ENCODE data around the gene GART.

Gene GART

GRCh38 chr21:33569991-33570390 lies 28.1 kb upstream of the GART start:
- Histone ChIP-seq H3K27me3 (ENCODE audit: insufficient read depth, poor library complexity, severe bottlenecking) (no peaks in the 10 kb centered on the region), H3K27ac (ENCODE audit: poor library complexity, severe bottlenecking) (no peak overlapping the region), H3K4me1 (ENCODE audit: insufficient read depth, poor library complexity, severe bottlenecking) (no peaks in the 10 kb centered on the region), H3K36me3 (ENCODE audit: low read depth) (peaks cover 99% of the 10 kb centered on the region), H3K9me3 (ENCODE audit: severe bottlenecking) (no peaks in the 10 kb centered on the region), H3K4me3 (ENCODE audit: severe bottlenecking) (no peak overlapping the region)
- TF ChIP-seq CTCF (IDR thresholded peaks at IDR 0.05; ENCODE audit: poor library complexity, severe bottlenecking): no peak
- no peak for ATAC-seq (ENCODE audit: low read depth)
- DNase-seq (ENCODE audit: low spot score): no peak

- ATAC-seq (ENCODE audit: low read depth) (no peak), DNase-seq (ENCODE audit: low spot score) (no peak)
- H3K27ac ChIP-seq (ENCODE audit: poor library complexity, severe bottlenecking): no peak overlapping the region
- H3K27me3 ChIP-seq (ENCODE audit: insufficient read depth, poor library complexity, severe bottlenecking): no peaks in the 10 kb centered on the region
- H3K36me3 ChIP-seq (ENCODE audit: low read depth): peaks cover 97% of the 10 kb centered on the region
- H3K4me3 ChIP-seq (ENCODE audit: severe bottlenecking): no peak overlapping the region
- H3K4me1 ChIP-seq (ENCODE audit: insufficient read depth, poor library complexity, severe bottlenecking): no peaks in the 10 kb centered on the region
- peaks cover 2% of the 10 kb centered on the region for H3K9me3 ChIP-seq (ENCODE audit: severe bottlenecking)
- TF ChIP-seq CTCF (IDR thresholded peaks at IDR 0.05; ENCODE audit: poor library complexity, severe bottlenecking): no peak
Observed at GRCh38 chr21:33568448-33568847, 26.5 kb upstream of the GART start.

- no peaks in the 10 kb centered on the region for H3K27me3 ChIP-seq (ENCODE audit: insufficient read depth, poor library complexity, severe bottlenecking)
- peaks cover 97% of the 10 kb centered on the region for H3K36me3 ChIP-seq (ENCODE audit: low read depth)
- DNase-seq (ENCODE audit: low spot score) (no peak), ATAC-seq (ENCODE audit: low read depth) (no peak)
- TF ChIP-seq CTCF (IDR thresholded peaks at IDR 0.05; ENCODE audit: poor library complexity, severe bottlenecking): no peak
- no peak overlapping the region for H3K4me3 ChIP-seq (ENCODE audit: severe bottlenecking)
- H3K4me1 ChIP-seq (ENCODE audit: insufficient read depth, poor library complexity, severe bottlenecking): no peaks in the 10 kb centered on the region
- H3K27ac ChIP-seq (ENCODE audit: poor library complexity, severe bottlenecking): no peak overlapping the region
- peaks cover 3% of the 10 kb centered on the region for H3K9me3 ChIP-seq (ENCODE audit: severe bottlenecking)
Observed at GRCh38 chr21:33567914-33568313, 26.0 kb upstream of the GART start.

GRCh38 chr21:33566514-33566913 lies 24.6 kb upstream of the GART start:
- Histone ChIP-seq H3K27me3 (ENCODE audit: insufficient read depth, poor library complexity, severe bottlenecking) (no peaks in the 10 kb centered on the region), H3K9me3 (ENCODE audit: severe bottlenecking) (peaks cover 5% of the 10 kb centered on the region), H3K4me1 (ENCODE audit: insufficient read depth, poor library complexity, severe bottlenecking) (no peaks in the 10 kb centered on the region), H3K4me3 (ENCODE audit: severe bottlenecking) (no peak overlapping the region), H3K36me3 (ENCODE audit: low read depth) (peaks cover 99% of the 10 kb centered on the region), H3K27ac (ENCODE audit: poor library complexity, severe bottlenecking) (no peak overlapping the region)
- no peak for DNase-seq (ENCODE audit: low spot score)
- no peak for TF ChIP-seq CTCF (IDR thresholded peaks at IDR 0.05; ENCODE audit: poor library complexity, severe bottlenecking)
- no peak for ATAC-seq (ENCODE audit: low read depth)

GRCh38 chr21:33562389-33562788 lies 20.5 kb upstream of the GART start:
- H3K4me1 ChIP-seq (ENCODE audit: insufficient read depth, poor library complexity, severe bottlenecking): no peaks in the 10 kb centered on the region
- no peaks in the 10 kb centered on the region for H3K27me3 ChIP-seq (ENCODE audit: insufficient read depth, poor library complexity, severe bottlenecking)
- no peak for TF ChIP-seq CTCF (IDR thresholded peaks at IDR 0.05; ENCODE audit: poor library complexity, severe bottlenecking)
- peaks cover 99% of the 10 kb centered on the region for H3K36me3 ChIP-seq (ENCODE audit: low read depth)
- ATAC-seq (ENCODE audit: low read depth) (no peak), DNase-seq (ENCODE audit: low spot score) (no peak)
- peaks cover 5% of the 10 kb centered on the region for H3K9me3 ChIP-seq (ENCODE audit: severe bottlenecking)
- H3K27ac ChIP-seq (ENCODE audit: poor library complexity, severe bottlenecking): no peak overlapping the region
- no peak overlapping the region for H3K4me3 ChIP-seq (ENCODE audit: severe bottlenecking)
